HG03442 (cell line): ENCODE data around the gene CIAO2A.
"Not testable (repeated sequence)": the region's sequence is repeated elsewhere in the genome, so short reads cannot be mapped to it uniquely, and the experiment has no call there.

Experiments used
- ATAC-seq: cut with Tn5 transposase; IDR thresholded peaks from one replicate; pipeline ENCODE4 v1.9.1; 2021; ENCODE audit warnings: mild to moderate bottlenecking, moderate library complexity; ENCODE audit not compliant: unreplicated experiment

Gene CIAO2A, protein sequence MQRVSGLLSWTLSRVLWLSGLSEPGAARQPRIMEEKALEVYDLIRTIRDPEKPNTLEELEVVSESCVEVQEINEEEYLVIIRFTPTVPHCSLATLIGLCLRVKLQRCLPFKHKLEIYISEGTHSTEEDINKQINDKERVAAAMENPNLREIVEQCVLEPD

DNA sequence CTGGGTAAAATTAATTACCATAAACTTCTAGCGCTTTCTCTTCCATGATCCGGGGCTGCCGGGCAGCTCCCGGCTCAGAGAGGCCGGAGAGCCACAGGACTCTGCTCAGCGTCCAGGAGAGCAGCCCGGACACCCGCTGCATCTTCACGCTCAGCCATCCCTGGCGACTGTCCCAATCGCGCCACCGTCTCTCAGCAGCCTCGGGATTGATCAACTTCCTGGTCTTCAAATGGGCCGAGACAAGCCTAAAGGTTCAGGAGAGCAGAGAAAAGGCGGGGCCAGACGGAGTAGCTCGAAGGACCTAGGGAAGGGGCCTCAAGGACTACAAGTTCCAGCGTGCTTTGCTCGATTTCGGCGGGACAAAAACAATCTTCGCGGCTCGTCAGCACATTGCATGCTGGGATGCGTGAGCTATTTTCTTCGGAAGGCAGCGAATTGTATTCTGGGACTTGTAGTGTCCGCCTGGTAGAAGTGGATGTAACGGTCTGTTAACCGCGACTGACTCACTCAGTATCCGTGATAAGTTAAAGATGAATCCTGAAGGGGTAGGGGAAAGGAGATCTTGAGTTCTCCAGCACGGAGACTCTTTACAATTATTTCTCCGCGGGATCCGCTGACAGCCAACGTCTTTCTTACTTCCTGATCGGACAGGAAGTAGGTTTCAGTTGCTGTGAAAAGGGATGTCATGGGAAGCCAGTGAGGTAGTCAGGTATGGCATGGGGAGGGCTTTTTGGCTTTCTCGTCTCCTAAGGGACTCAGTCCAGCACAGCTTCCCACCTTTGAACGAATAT is at the start of gene CIAO2A:
Gene CIAO2A, minus strand, starts transcription at position 212 of the 791 bp plus-strand sequence. Its CDS starts 70 bp downstream, at position 142.
- ATAC-seq, result peak; percentile 52

DNA sequence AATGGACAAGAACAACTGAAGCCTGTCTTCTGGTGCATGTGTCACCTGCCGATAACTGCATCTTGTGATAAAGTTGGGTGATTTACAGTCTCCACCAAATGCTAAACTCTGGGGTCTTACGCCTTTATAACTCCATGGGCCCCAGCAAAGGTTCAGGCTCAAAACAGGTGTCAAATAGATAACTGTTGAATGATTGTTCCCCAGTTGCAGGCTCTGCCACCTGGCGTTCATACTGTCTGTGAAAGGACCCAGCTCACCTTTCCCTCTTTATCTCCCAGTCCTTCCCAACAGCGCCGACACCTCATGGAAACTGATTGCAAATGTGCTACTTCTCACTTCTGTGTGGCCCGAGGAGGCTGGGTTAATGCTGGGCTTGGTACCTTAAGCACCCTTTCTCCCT is 49.6 kb upstream of the CIAO2A start:
- ATAC-seq, result no peak

DNA sequence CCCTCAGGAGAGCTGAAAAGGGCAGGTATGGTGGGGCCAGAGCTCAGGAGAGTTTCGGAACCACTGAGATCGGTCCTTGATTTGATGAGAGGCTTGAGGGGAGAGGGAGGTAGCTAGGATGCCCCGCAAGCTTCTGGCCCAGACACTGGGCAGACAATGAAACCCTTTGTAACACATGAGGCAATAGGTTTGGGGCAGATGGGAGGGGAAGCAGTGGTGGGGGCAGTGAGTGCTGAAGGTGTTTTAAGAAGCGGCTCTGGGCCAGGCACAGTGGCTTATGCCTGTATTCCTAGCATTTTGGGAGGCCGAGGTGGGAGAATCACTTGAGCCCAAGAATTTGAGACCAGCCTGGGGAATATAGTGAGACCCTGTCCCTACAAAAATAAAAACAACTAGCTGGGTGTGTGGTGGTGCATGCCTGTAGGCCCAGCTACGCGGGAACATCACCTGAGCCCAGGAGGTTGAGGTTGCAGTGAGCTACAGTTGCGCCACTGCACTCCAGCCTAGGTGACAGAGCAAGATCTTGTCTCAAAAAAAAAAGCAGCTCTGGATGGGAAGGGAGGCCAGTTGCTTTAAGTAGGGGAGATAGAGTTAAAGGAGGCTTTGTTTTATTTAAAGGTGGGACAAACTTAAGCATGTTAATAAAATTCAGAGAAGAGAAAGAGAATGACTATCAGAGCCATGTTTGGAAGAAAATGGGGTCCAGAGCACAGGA is 48.3 kb upstream of the CIAO2A start:
- ATAC-seq, result no peak

DNA sequence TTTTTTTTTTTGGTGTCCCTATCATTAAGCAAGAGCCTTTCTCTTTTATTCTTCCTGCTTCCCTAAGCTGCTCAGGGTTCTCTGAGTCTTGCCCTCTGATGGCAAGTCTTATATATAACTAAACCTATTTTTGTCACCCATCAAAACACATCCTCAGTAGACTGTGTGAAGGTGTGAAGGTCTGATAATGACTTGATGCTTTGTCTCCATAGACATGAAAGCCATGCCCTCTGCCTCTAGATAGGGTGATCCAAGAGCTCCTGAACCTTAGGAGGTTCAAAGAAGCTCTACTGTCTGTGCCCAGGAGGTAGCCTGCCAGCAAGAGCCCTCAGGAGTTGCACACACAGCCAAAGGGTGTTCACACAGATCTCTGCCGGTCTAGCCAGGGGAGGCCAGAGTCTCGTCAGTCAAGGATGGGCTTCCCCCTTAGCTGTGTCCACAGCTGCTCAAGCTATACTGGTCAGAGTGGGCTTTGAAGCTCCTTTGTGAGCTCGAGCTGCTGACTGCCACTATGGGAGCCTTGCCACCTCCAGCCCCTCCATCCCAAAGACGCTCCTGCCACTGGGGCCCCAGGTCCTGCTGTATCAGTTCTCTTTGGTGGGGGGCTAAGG is 44.8 kb upstream of the CIAO2A start:
- no peak for ATAC-seq

DNA sequence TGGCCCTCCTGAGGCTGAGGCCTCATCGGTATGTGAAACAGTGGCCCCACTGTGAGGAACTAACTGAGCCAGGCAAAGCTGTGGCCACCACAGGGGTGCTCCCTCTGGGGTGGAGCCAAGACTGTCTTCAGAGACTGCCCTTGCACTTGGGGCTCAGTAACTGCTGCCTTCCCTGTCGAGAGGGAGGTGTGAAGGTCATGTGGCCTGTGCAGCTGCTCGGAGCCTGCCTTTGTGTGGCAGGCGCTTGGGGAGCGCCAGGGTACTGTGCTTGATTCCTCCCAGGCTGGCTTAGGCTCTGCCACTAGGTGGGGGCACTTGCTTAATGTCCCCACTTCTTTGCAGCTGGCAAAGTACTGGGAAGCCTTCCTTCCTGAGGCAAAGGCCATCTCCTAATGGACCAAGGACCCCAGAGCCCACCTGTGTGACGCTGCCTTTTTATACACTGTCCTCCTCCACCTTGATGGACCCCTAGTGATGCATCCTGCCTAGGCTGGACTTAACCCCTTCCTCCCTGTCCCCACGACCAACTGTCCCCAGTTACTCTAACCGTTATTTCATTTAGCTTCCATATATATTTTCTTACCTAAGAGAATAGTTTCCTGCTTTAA is 43.7 kb upstream of the CIAO2A start:
- no peak for ATAC-seq

DNA sequence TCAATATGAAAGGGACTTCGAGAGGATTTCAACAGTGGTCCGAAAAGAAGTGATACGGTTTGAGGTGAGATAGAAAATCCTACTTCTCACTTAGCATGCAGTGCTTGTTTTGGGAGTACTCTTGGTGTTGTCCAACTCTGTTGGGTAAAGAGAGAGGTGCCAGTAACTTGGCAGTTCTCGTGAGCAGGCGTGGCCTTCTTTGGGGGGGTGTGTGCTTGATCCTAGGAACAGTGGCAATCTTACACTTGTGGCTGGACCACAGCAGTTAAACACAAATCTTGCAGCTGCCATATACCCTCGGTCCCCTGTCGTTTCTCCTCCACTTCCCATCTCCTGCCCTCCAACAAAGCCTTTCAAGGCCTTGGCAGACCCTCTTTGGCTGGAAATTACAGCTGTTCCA is 42.7 kb upstream of the CIAO2A start:
- no peak for ATAC-seq

- ATAC-seq, result no peak
Observed at GRCh38 chr15:64134345-64134829, 40.7 kb upstream of the CIAO2A start.

- ATAC-seq, result no peak
Observed at GRCh38 chr15:64133623-64134344, 40.1 kb upstream of the CIAO2A start.

DNA sequence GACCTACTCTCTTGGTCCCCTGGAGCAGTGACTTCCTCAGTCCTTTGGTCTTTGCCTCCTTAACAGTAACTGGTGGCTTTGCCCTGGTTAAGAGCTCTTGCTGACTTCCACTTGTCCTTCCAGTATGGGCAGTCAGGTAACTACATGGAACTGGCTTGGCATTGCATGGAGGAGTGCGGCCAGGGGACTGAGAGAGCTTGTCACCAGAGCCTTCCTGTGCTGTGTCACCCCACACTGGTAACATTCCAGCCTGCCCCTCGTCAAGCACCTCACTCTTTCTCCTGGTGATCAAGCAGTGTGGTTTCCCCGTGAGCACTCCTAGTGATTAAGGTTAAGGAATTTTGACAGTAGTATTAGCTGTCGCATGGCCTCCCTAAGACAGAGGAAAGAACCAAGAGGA is 38.6 kb upstream of the CIAO2A start:
- ATAC-seq, result no peak

DNA sequence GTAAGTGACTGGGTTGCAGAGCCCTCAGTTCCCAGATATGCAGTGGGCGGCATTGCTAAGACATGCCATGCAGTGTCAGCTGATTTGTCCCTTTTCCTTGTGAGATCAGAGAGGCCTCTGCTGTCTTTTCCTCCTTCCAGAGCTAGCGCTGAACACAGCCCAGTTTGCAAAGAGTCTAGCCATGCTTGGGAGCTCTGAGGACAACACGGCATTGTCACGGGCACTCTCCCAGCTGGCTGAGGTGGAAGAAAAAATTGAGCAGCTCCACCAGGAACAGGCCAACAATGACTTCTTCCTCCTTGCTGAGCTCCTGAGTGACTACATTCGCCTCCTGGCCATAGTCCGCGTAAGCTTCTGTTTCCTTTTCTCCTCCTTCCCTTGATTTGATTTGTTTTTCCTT is 37.9 kb upstream of the CIAO2A start:
- ATAC-seq, result no peak

DNA sequence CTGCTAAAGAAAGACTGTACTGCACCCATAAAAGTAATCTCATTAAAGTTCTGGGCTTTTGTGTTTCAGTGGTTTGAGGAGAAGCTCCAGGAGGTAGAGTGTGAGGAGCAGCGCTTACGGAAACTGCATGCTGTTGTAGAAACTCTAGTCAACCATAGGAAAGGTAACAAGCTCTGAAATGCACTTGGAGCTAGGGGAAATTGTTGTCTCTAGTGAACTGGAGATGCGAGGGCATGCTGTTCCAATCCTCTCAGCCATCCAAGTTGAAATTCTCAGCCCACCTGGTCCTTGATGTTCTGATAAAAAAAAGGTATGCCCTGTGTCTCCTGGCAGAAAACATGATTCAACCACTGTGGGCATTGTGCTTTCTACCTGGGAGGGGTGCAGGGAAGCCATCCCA is 36.5 kb upstream of the CIAO2A start:
- no peak for ATAC-seq

- no peak for ATAC-seq
Observed at GRCh38 chr15:64127521-64128270, 34.1 kb upstream of the CIAO2A start.

DNA sequence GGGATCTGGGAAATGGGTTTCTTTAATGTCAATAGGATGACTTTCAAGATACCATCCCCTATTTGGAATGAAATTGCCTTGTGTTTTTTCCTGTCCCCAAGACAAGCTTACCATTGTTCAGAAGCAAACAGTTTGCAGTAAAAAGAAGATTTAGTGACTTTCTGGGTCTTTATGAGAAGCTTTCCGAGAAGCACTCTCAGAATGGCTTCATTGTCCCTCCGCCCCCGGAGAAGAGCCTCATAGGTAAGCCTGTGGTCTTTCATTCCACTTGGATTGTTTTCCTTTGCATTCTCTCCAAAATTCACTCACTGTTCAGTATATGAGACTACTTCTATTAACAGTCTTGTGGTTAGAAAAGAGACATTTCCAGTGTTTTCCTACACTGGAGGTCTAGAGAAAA is 32.3 kb upstream of the CIAO2A start:
- no peak for ATAC-seq

GRCh38 chr15:64122936-64123351 is 29.3 kb upstream of the CIAO2A start:
- ATAC-seq, result no peak

GRCh38 chr15:64122444-64122843 is 28.8 kb upstream of the CIAO2A start:
- no peak for ATAC-seq

DNA sequence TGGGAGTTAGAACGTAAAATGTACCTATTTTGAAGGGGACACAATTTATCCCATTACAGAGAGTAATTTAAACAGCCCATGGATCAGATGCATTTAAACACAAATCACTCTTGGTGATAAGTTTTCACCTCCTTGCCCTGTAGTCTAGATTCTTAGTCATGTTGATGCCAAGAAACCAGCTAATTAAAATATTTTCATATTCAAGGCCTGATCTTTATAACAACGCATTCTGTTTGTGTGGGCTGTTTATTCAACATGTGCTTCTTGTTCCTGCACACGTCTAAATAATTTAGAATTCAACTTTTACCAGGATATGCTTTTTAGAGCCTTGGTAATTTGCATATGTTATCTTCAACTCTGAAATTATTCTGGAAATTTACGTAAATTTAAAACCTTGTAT is 28.0 kb upstream of the CIAO2A start:
- ATAC-seq, result no peak

DNA sequence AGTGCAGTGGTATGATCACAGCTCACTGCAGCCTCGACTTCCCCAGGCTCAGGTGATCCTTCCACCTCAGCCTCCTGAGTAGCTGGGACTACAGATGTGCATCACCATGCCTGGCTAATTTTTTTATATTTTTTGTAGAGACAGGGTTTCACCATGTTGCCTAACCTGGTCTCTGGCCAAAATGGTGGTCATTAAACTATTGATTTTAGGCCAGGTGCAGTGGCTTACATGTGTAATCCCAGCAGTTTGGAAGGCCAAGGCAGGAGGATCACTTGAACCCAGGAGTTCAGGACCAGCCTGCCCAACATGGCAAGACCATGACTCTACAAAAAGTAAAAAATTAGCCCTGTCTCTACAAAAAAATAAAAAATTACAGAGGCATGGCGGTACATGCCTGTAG is 26.7 kb upstream of the CIAO2A start:
- not testable (repeated sequence) for ATAC-seq

DNA sequence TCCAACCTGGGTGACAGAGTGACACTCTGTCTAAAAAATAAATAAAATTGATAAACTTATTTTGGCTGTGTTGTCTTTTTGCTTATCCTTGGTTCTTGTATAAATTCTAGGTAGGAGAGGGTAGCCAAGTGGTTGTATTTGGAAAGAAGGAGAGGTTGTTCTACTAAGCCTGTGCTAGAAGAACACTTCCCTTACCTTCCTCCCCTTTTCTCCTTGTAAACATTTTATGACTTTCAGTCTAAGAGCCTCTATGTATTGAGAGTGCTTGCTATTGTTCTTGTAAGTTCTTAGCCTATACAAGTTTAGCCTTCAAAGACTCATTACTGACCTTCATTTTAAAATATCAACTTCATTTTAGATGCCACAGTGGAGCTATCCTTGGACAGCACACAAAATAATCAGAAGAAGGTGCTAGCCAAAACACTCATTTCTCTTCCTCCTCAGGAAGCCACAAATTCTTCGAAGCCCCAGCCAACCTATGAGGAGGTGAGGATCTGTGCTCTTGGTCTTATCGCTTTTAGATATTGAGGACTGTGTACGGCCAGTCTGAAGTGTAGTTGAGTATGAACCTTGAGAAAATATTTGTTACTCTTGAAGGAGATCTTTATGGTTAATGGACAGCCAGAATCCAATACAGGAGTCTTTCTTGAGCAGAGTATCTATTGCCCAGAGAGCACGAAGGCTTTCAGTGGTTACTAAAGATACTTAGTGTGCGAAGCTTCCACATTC is 24.3 kb upstream of the CIAO2A start:
- ATAC-seq, result no peak

DNA sequence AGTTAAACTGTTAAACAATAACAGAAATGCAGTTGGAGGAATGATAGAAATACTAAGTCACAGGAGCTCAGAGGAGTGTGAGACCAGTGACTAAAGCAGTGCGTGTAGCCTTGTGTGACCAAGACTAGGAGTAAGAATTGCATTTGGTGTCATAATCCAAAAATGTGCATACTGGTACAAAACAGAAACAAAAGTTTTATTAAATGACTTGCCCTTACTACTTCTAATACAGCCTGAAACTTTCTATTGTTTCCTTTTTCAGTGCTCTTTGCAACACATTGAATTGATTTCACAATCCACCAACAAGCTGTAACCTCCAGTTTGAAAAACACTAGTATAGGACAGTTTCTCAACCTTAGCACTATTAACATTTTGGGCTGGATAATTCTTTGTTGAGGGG is 19.3 kb upstream of the CIAO2A start:
- no peak for ATAC-seq
